ENCODE data around the gene NECAB3. TPM values are rescaled to one million over a fixed set of nuclear protein-coding genes. Genes with fewer than 3 reads are reported as not detected.

NECAB3 gene
- total RNA-seq, 3 donors from 2014 or later, result 8.0 to 11.8 (median 9.7) TPM

- DNase-seq, result no peak
- H3K4me1 Mint-ChIP-seq (ENCODE audit: low read depth), result peaks cover 23% of the 10 kb centered on the region
- H3K4me3 Mint-ChIP-seq, result no peak overlapping the region
- H3K36me3 Mint-ChIP-seq (ENCODE audit: insufficient read depth), result peaks cover 41% of the 10 kb centered on the region
- no peaks in the 10 kb centered on the region for H3K27me3 Mint-ChIP-seq (ENCODE audit: low read depth)
- no peaks in the 10 kb centered on the region for H3K9me3 Mint-ChIP-seq
- no peak for ATAC-seq
These were observed 48.0 kb downstream of the NECAB3 start for GRCh38 chr20:33626190-33626589.

DNA sequence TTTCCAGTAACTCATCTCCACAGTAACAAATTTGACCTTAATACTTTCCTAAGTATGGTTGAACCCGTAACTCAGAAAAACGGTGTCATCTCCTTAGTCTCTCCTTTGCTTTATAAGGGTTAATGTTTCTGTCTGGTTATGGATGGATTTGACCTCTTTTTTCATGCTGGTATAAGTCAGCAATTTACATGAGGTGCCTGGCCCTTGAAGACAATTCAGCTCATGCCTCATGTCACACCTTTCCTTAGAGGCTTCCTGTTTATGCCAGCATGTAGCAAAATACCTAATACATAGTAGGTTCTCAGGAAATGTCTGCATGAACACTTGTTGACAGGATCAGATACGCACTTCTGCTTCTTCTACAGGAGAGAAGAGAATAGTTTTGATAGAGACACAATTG is 49.8 kb downstream of the NECAB3 start:
- DNase-seq (no peak), ATAC-seq (peak in 1 of 2 donors; percentile 21)
- H3K36me3 Mint-ChIP-seq (ENCODE audit: insufficient read depth), result peaks cover 30% of the 10 kb centered on the region
- no peaks in the 10 kb centered on the region for H3K27me3 Mint-ChIP-seq (ENCODE audit: low read depth)
- no peaks in the 10 kb centered on the region for H3K9me3 Mint-ChIP-seq
- no peak overlapping the region for H3K4me3 Mint-ChIP-seq
- peaks cover 23% of the 10 kb centered on the region for H3K4me1 Mint-ChIP-seq (ENCODE audit: low read depth)

DNA sequence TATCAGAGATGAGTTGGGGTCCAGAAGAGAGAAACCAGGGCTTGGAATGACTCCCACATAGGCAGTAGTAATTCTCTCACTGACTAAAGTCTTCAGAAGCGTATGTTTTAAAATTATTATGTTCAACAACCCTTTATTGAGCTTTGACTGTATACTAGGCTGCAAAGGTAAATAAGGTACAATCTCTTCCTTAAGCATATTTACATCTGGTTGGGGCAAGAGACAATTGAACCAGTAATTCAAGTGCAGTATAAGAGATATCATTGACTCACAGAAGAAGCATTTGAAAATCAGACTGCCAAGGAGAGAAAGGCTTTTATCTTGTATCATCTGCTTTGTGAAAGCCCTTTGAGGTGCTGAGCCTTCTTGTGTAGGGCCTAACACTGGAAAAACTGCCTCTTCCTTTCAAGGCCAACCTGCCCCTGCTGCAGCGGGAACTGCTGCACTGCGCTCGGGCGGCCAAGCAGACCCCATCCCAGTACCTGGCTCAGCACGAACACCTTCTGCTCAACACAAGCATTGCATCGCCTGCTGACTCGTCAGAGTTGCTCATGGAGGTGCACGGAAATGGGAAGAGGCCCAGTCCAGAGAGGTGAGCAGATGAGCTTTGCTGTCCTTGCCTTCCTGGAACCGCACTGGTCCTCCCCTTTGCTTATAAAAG is 51.4 kb downstream of the NECAB3 start:
- Mint-ChIP-seq H3K36me3 (ENCODE audit: insufficient read depth) (peaks cover 24% of the 10 kb centered on the region), H3K9me3 (no peaks in the 10 kb centered on the region), H3K27me3 (ENCODE audit: low read depth) (no peaks in the 10 kb centered on the region), H3K4me3 (no peak overlapping the region), H3K4me1 (ENCODE audit: low read depth) (peaks cover 23% of the 10 kb centered on the region)
- ATAC-seq (no peak), DNase-seq (no peak)

DNA sequence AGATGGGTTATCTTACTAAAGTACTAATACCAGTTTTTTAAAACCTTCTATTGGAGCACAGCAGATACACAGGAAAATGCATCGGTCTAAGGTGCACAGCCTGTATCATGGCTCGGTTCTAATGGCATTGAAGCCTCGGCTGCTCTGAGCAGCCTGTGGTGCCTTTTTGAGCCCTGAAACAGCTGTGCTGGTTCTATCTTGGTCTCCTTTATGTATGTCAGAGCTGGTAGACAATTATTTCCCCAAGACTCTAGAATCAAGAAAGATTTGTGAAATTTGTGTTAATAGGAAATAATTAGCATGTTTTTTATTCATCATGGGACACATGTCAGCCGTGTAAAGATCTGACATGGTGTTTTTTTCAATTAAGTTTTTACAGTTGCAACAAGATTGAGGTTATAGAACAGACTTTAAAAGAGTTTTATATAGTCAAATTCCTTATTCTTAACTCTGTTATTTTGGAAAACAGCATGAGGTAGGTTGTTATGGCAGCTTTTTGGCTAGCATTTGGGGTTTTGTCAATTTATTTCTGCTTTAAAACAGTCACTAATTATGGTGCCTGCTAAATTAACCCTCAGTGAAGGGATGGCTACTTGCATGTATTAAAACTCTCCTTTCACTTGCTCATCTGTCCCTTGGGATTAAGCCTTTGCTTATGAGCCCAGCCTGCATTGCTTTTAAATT is 52.4 kb downstream of the NECAB3 start:
- ATAC-seq, result no peak
- DNase-seq, result no peak
- Mint-ChIP-seq H3K4me3 (no peak overlapping the region), H3K27me3 (ENCODE audit: low read depth) (no peaks in the 10 kb centered on the region), H3K36me3 (ENCODE audit: insufficient read depth) (peaks cover 26% of the 10 kb centered on the region), H3K9me3 (no peaks in the 10 kb centered on the region), H3K4me1 (ENCODE audit: low read depth) (peaks cover 23% of the 10 kb centered on the region)

- Mint-ChIP-seq H3K9me3 (no peaks in the 10 kb centered on the region), H3K4me3 (no peak overlapping the region), H3K4me1 (ENCODE audit: low read depth) (peaks cover 3% of the 10 kb centered on the region), H3K36me3 (ENCODE audit: insufficient read depth) (peaks cover 25% of the 10 kb centered on the region), H3K27me3 (ENCODE audit: low read depth) (no peaks in the 10 kb centered on the region)
- ATAC-seq, result no peak
- no peak for DNase-seq
These were observed 62.2 kb downstream of the NECAB3 start for GRCh38 chr20:33612001-33612400.

- ATAC-seq (no peak), DNase-seq (no peak)
- peaks cover 3% of the 10 kb centered on the region for H3K4me1 Mint-ChIP-seq (ENCODE audit: low read depth)
- peaks cover 23% of the 10 kb centered on the region for H3K36me3 Mint-ChIP-seq (ENCODE audit: insufficient read depth)
- H3K9me3 Mint-ChIP-seq, result no peaks in the 10 kb centered on the region
- no peaks in the 10 kb centered on the region for H3K27me3 Mint-ChIP-seq (ENCODE audit: low read depth)
- no peak overlapping the region for H3K4me3 Mint-ChIP-seq
These were observed 63.1 kb downstream of the NECAB3 start for GRCh38 chr20:33611106-33611505.

- peaks cover 22% of the 10 kb centered on the region for H3K36me3 Mint-ChIP-seq (ENCODE audit: insufficient read depth)
- no peak for DNase-seq
- H3K9me3 Mint-ChIP-seq, result no peaks in the 10 kb centered on the region
- peaks cover 3% of the 10 kb centered on the region for H3K4me1 Mint-ChIP-seq (ENCODE audit: low read depth)
- H3K4me3 Mint-ChIP-seq, result no peak overlapping the region
- H3K27me3 Mint-ChIP-seq (ENCODE audit: low read depth), result no peaks in the 10 kb centered on the region
- no peak for ATAC-seq
These were observed 64.7 kb downstream of the NECAB3 start for GRCh38 chr20:33609504-33609903.

Other genes starting within 250 kb of the NECAB3 start
- gene SNTA1, start 230.7 kb downstream of the NECAB3 start, total RNA-seq, result 1 to 10 TPM; 1.2 to 2.7 (median 2.4) TPM
- 1 to 10 TPM; 6.6 to 7.9 (median 7.5) TPM for gene CBFA2T2, start 184.3 kb downstream of the NECAB3 start, total RNA-seq
- under 1 TPM; 0.11 to 0.38 (median 0.20) TPM for gene C20orf144, start 12.1 kb downstream of the NECAB3 start, total RNA-seq
- gene ACTL10, start 7.5 kb downstream of the NECAB3 start, total RNA-seq, result 1 to 10 TPM; 5.0 to 7.6 (median 6.9) TPM
- gene E2F1, start 12.0 kb upstream of the NECAB3 start, total RNA-seq, result 10 to 100 TPM; 57.5 to 60.2 (median 57.6) TPM
- gene PXMP4, start 45.9 kb upstream of the NECAB3 start, total RNA-seq, result 1 to 10 TPM; 4.2 to 4.9 (median 4.4) TPM
- gene ZNF341, start 57.6 kb upstream of the NECAB3 start, total RNA-seq, result 1 to 10 TPM; 4.8 to 6.0 (median 5.2) TPM
- gene CHMP4B, start 136.9 kb upstream of the NECAB3 start, total RNA-seq, result 10 to 100 TPM; 71.1 to 80.0 (median 71.7) TPM

All from activated T-cell treated with anti-CD3 and anti-CD28 coated beads, Interleukin-2, amount 50 U/mL, for 4 hours (primary cell).